Upper lobe of left lung (tissue), 4 donors: ENCODE measurements around the gene KCNH3.

Experiments
- CTCF ChIP-seq, 6 experiments: fragments of 450-650 bp in 4 of 6; fragments of 200-600 bp in 2 of 6; sonication (generic) in 2 of 6; IDR thresholded peaks; one replicate each; pipeline ENCODE4 v1.5.1; 2016 to 2019; ENCODE audit warnings: antibody characterized with exemption in 6 of 6
- POLR2A ChIP-seq, 4 donors: fragments of 450-650 bp; IDR thresholded peaks; one replicate each; pipeline ENCODE4 v1.5.1; 2016 to 2017; ENCODE audit warnings: antibody characterized with exemption in 4 of 4, mild to moderate bottlenecking in 2 of 4
- POLR2AphosphoS5 ChIP-seq, 2 donors: sonication (generic); formaldehyde crosslinking; IDR thresholded peaks; one replicate each; pipeline ENCODE4 v1.5.1; 2017; ENCODE audit warnings: antibody characterized with exemption in 2 of 2

DNA sequence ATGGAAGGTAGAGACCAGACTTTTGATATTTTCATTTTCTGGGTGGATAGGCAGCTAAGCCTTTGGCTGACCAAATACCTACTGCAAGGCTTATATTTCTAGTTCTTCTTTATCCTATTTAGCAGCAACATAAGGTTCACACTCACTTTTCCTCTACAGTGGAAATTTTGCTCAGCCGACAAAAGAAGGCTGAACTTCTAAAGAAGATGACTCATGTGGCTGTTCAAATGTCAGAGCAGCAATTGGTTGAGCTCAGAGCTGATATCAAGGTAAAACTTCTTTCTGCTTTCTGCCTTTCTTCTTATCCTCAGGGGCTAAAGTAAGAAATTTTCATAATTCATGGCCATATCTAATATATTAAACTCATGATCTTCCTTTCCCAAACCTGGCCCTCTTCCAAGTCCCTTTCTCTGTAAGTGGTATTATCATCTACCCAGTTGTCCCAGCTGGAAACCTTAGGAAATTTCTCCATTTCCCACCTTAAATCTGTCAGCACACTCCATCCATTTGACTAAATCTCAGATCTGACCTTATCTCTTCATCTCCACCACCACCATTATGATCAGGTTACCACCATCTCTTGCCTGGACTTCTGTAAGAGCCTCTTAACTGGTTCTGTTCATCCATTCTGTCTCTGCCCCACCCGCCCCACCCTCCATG, 19.8 kb upstream of the KCNH3 start:
- TF ChIP-seq CTCF (IDR thresholded peaks at IDR 0.05): no peak
- TF ChIP-seq POLR2A (IDR thresholded peaks at IDR 0.05): no peak
- no peak for TF ChIP-seq POLR2AphosphoS5 (IDR thresholded peaks at IDR 0.05)
